Measurements from ENCODE around the gene ATP6V1C2.

DNA sequence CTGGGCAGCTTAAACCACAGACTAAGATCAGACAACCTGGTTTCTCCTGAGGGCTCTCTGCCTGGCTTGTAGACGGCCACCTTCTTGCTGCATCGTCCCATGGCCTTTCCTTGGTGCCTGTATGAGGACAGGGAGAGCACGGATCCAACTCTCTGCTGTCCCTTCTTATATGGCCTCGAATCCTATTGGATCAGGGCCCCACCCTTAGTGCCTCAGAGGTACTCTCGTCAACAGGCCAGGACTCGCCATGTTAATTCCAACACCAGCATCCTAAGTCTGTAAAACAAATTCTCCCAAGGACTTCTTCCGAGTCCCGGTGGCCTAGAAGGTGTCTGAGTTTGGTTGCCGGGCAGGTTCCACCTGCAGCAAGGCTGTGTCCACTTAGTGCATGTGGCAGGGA lies 40.2 kb downstream of the ATP6V1C2 start:
- TF ChIP-seq, protein P1, sequence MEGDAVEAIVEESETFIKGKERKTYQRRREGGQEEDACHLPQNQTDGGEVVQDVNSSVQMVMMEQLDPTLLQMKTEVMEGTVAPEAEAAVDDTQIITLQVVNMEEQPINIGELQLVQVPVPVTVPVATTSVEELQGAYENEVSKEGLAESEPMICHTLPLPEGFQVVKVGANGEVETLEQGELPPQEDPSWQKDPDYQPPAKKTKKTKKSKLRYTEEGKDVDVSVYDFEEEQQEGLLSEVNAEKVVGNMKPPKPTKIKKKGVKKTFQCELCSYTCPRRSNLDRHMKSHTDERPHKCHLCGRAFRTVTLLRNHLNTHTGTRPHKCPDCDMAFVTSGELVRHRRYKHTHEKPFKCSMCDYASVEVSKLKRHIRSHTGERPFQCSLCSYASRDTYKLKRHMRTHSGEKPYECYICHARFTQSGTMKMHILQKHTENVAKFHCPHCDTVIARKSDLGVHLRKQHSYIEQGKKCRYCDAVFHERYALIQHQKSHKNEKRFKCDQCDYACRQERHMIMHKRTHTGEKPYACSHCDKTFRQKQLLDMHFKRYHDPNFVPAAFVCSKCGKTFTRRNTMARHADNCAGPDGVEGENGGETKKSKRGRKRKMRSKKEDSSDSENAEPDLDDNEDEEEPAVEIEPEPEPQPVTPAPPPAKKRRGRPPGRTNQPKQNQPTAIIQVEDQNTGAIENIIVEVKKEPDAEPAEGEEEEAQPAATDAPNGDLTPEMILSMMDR (IDR thresholded peaks at IDR 0.05) = no peak
- no peak for TF ChIP-seq POLR2A (IDR thresholded peaks at IDR 0.05)
